Measurements from ENCODE around the gene SV2A. TPM values are rescaled to one million over a fixed set of nuclear protein-coding genes. Genes with fewer than 3 reads are reported as not detected.

Gene SV2A
- total RNA-seq, 1 experiment from 2014 or later, result 2.9 TPM

GRCh38 chr1:149899460-149900284 is 18.0 kb downstream of the SV2A start, which contains the start of gene BOLA1:
Gene BOLA1 (plus strand): TSS chr1:149899568. CDS start chr1:149900060, 492 bp downstream.
- Histone ChIP-seq H3K4me1 (ENCODE audit: control insufficient read depth, insufficient read depth, low read length) (peaks cover 6% of the 10 kb centered on the region), H3K4me3 (ENCODE audit: low read depth in 2 of 2, low read length in 2 of 2) (peak within 1 kb of the TSS; percentile 57 to 72), H3K27me3 (ENCODE audit: control insufficient read depth, insufficient read depth, low read length) (no peaks in the 10 kb centered on the region), H3K9me3 (ENCODE audit: control insufficient read depth, insufficient read depth, low read depth, low read length) (no peaks in the 10 kb centered on the region), H3K36me3 (ENCODE audit: control insufficient read depth, insufficient read depth, low read length) (no peaks in the 10 kb centered on the region), H3K27ac (ENCODE audit: low read length) (peak within 1 kb of the TSS; percentile 87)
- ATAC-seq, result peak; percentile 99
- ChIA-PET CTCF (no interaction called here), POLR2A (interaction anchor here (0.5 to 0.6 kb wide), 2 partner anchors 155 to 339 kb away, joined by 4 read pairs; no protein-coding TSS in a partner anchor)
- intact Hi-C loops (cut with micrococcal nuclease; ENCODE audit: unreplicated experiment), result loop anchor here (10.0 kb wide), 1 partner anchor 165 kb away; the partner anchor contains the start of gene VPS45
- in situ Hi-C loops (cut with HindIII; ENCODE audit: low pct_unique_long_range_greater_than_20kb, low sequenced_read_pairs), result no loop called here
- DNase-seq (ENCODE audit: low read depth, low spot score), result peak; percentile 59
- TF ChIP-seq, protein P1, sequence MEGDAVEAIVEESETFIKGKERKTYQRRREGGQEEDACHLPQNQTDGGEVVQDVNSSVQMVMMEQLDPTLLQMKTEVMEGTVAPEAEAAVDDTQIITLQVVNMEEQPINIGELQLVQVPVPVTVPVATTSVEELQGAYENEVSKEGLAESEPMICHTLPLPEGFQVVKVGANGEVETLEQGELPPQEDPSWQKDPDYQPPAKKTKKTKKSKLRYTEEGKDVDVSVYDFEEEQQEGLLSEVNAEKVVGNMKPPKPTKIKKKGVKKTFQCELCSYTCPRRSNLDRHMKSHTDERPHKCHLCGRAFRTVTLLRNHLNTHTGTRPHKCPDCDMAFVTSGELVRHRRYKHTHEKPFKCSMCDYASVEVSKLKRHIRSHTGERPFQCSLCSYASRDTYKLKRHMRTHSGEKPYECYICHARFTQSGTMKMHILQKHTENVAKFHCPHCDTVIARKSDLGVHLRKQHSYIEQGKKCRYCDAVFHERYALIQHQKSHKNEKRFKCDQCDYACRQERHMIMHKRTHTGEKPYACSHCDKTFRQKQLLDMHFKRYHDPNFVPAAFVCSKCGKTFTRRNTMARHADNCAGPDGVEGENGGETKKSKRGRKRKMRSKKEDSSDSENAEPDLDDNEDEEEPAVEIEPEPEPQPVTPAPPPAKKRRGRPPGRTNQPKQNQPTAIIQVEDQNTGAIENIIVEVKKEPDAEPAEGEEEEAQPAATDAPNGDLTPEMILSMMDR (IDR thresholded peaks at IDR 0.05), result no peak
- TF ChIP-seq TCF7L2 (IDR thresholded peaks at IDR 0.05; ENCODE audit: low read depth, low read length) (no peak), SIN3A (IDR thresholded peaks at IDR 0.05; ENCODE audit: borderline replicate concordance, insufficient read depth, low read depth, low read length) (no peak), POLR2AphosphoS5 (IDR thresholded peaks at IDR 0.05; ENCODE audit: low read depth, low read length) (peak; percentile 85)
- TF ChIP-seq, protein P2, sequence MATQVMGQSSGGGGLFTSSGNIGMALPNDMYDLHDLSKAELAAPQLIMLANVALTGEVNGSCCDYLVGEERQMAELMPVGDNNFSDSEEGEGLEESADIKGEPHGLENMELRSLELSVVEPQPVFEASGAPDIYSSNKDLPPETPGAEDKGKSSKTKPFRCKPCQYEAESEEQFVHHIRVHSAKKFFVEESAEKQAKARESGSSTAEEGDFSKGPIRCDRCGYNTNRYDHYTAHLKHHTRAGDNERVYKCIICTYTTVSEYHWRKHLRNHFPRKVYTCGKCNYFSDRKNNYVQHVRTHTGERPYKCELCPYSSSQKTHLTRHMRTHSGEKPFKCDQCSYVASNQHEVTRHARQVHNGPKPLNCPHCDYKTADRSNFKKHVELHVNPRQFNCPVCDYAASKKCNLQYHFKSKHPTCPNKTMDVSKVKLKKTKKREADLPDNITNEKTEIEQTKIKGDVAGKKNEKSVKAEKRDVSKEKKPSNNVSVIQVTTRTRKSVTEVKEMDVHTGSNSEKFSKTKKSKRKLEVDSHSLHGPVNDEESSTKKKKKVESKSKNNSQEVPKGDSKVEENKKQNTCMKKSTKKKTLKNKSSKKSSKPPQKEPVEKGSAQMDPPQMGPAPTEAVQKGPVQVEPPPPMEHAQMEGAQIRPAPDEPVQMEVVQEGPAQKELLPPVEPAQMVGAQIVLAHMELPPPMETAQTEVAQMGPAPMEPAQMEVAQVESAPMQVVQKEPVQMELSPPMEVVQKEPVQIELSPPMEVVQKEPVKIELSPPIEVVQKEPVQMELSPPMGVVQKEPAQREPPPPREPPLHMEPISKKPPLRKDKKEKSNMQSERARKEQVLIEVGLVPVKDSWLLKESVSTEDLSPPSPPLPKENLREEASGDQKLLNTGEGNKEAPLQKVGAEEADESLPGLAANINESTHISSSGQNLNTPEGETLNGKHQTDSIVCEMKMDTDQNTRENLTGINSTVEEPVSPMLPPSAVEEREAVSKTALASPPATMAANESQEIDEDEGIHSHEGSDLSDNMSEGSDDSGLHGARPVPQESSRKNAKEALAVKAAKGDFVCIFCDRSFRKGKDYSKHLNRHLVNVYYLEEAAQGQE (IDR thresholded peaks at IDR 0.05; ENCODE audit: insufficient read depth in 1 of 2, low read depth in 2 of 2, low read length in 1 of 2), result 0 out of 4 replicates have a peak, but pooled peaks of 1 of the 2 experiments have one; percentile 10
- TSS peak; percentile 74 for BruUV-seq (replicated peaks)

GRCh38 chr1:149896575-149896974 is 21.1 kb downstream of the SV2A start:
- H3K27me3 ChIP-seq (ENCODE audit: control insufficient read depth, insufficient read depth, low read length), result no peaks in the 10 kb centered on the region
- no peaks in the 10 kb centered on the region for H3K36me3 ChIP-seq (ENCODE audit: control insufficient read depth, insufficient read depth, low read length)
- peaks cover 6% of the 10 kb centered on the region for H3K4me1 ChIP-seq (ENCODE audit: control insufficient read depth, insufficient read depth, low read length)
- no peak for TF ChIP-seq POLR2AphosphoS5 (IDR thresholded peaks at IDR 0.05; ENCODE audit: low read depth, low read length)
- TF ChIP-seq, protein P2 (IDR thresholded peaks at IDR 0.05; ENCODE audit: insufficient read depth in 1 of 2, low read depth in 2 of 2, low read length in 1 of 2), result no peak
- TF ChIP-seq, protein P1 (IDR thresholded peaks at IDR 0.05), result no peak
- no peak for TF ChIP-seq SIN3A (IDR thresholded peaks at IDR 0.05; ENCODE audit: borderline replicate concordance, insufficient read depth, low read depth, low read length)
- no peak for TF ChIP-seq TCF7L2 (IDR thresholded peaks at IDR 0.05; ENCODE audit: low read depth, low read length)
- ChIA-PET CTCF (no interaction called here), POLR2A (no interaction called here)
- no peaks in the 10 kb centered on the region for H3K9me3 ChIP-seq (ENCODE audit: control insufficient read depth, insufficient read depth, low read depth, low read length)
- H3K27ac ChIP-seq (ENCODE audit: low read length), result no peak overlapping the region
- no peak overlapping the region for H3K4me3 ChIP-seq (ENCODE audit: low read depth in 2 of 2, low read length in 2 of 2)
- no TSS peak for BruUV-seq (replicated peaks)
- in situ Hi-C loops (cut with HindIII; ENCODE audit: low pct_unique_long_range_greater_than_20kb, low sequenced_read_pairs) (no loop called here), intact Hi-C loops (cut with micrococcal nuclease; ENCODE audit: unreplicated experiment) (loop anchor here (10.0 kb wide), 1 partner anchor 168 kb away; the partner anchor contains the start of gene VPS45)
- ATAC-seq (no peak), DNase-seq (ENCODE audit: low read depth, low spot score) (no peak)

Measured in Panc1 (cell line).